ENCODE measurements around the gene CHRNA10. TPM values are rescaled to one million over a fixed set of nuclear protein-coding genes. Genes with fewer than 3 reads are reported as not detected.
A peak's percentile ranks its signal among the peaks of the same experiment; 100 is the strongest.

CHRNA10 gene, protein sequence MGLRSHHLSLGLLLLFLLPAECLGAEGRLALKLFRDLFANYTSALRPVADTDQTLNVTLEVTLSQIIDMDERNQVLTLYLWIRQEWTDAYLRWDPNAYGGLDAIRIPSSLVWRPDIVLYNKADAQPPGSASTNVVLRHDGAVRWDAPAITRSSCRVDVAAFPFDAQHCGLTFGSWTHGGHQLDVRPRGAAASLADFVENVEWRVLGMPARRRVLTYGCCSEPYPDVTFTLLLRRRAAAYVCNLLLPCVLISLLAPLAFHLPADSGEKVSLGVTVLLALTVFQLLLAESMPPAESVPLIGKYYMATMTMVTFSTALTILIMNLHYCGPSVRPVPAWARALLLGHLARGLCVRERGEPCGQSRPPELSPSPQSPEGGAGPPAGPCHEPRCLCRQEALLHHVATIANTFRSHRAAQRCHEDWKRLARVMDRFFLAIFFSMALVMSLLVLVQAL
- 0.51 and 0.98 TPM in 2 replicates for total RNA-seq (2014; rRNA removed)
- polyA plus RNA-seq (2012): 0.28 TPM

DNA sequence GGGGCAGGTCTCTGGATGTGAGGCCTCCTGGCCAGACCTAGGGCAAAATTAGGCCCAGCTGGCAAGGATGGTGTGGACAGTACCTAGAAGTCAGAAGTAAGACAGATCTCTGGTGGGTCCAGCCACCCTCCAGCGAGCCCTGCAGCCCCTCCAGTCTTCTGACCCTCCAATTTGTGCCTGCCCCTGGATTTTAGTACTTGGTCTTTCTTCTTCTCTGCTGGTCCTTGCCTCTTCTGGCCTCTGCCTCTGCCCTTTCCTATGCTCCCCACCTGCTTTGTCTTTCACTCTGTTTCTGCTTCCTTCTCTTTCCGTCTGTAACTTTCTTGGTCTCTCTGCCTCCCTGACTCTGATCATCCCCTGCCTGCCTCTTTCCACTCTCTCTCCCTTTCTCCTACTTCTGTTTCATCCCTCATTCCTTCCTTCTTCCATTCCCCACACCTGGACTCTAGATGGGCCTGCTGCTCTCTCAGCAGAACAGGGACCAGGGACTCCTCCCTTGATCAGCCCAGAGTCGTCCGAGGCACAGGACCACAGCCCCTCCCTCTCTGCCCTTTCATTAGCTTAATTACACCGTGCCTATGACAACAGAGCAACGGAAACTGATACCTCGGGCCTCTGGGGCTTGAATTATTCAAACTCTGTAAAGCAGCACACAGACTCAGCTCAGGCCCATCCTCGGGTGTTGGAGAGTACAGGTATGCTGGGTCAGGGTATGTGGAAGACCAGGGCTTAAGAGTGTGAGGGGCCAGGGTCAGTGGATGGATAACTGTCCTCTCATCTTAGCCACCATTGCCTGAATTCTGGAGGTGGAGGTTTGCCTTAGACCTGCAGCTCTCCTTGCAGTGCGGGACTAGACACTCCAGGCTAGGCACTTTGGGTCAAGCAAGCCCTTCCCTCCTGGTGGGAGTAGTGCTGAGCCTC, at the start of gene CHRNA10:
CHRNA10 (minus strand) TSS at position 51 of the 921 bp plus-strand sequence. CDS start 72 bp downstream, outside the sequence.
- no peak for DNase-seq (ENCODE audit: low read depth)

DNA sequence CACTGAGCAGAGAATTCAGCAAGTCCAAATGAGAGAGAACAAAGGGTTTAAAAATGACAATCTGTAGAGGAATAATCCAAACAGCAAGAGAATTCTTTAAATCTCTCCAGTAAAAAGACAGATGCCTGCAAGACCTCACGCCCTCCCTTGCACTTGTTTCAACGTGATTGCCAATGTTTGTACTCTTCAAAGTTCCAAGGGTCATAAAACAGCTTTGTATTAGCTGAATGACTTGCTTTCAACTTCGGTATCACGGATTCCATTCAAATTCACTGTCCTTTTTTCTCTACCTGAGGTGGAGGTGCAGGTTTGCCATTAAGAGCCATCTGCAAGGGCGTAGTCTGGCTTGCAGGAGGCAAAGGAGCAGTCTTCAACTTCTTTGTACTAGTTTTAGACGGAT, 41.1 kb upstream of the CHRNA10 start:
- no peak for DNase-seq (ENCODE audit: low read depth)

DNA sequence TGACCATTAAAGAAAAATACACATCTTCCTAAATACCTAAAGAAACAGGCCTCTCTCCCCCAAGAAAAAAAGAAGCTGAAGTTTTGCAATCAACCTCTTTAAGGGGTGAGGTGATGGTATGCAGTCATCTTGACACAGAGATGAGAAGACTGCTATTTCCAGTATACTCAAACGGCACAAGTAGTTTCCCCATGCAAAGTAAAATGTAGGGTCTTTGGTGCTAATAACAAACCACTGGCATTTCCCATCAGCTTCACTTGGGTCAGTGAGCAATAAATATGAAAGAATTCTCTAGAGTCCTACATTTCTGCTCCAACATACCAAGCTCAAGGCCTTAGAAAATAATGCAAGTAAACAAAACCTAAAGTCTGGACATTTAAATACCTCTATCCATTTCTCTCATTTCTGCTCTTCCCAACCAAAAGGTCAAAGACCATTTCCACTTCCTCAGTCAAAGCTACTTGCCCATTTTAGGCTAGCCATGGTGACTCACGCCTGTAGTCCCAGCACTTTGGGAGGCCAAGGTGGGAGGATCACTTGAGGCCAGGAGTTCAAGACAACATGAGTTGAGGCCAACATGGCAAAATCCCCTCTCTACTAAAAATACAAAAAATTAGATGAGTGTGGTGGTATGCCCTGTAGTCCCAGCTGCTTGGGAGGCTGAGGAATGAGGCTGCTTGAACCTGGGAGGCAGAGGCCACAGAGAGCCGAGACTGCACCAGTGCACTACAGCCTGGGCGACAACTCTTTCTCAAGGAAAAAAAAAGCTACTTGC, 39.5 kb upstream of the CHRNA10 start:
- peak; percentile 24 for DNase-seq (ENCODE audit: low read depth)

DNA sequence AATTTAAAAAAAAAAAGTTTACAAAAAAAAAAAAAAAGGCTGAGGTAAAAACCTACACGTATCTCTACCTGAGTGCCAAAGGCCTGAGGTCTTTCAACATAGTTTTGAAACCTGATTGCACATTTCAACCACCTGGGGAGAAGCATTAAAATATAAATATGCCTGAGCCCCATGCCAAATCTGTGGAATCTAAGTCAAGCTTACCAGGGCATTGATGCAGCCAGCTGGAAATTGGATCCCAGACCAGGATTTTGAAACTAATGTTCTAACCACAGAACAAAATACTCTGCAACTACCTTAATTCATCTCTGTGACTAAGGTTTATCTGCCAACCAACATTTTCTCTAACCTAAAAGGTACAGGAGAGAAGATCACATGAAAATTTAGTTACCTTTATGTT, 38.8 kb upstream of the CHRNA10 start:
- DNase-seq (ENCODE audit: low read depth): peak; percentile 40

DNA sequence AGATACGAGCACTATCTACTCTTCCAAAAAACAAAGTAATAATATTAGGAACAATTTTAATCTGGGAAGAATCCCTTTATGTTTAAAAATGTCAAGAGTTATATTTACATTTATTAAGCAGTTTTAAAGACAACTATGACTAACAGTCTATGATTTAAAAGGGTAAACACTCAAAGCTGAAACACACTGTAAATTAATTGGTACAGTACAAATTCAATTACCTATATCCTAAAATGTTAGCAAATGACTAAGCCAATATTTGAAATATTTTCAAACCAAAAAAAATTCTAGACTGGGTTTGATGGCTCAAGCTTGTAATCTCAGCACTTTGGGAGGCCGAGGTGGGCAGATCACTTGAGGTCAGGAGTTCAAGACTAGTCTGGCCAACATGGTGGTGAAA, 36.0 kb upstream of the CHRNA10 start:
- DNase-seq (ENCODE audit: low read depth): no peak

DNA sequence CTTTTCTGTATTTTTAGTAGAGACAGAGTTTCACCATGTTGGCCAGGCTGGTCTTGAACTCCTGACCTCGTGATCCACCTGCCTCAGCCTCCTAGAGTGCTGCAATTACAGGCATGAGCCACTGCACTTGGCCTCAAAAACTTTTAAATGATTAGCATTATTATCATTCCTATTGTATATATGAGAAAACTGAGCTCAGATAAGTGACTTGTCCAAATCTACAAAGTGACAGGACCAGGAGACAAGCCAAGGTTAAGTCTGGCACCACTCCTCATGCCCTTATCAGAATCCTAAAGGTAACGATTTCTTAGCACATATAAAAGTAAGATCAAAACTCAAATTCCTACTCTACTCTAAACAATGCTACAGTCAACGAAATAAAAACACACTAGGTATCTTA, 32.2 kb upstream of the CHRNA10 start:
- DNase-seq (ENCODE audit: low read depth): no peak

DNA sequence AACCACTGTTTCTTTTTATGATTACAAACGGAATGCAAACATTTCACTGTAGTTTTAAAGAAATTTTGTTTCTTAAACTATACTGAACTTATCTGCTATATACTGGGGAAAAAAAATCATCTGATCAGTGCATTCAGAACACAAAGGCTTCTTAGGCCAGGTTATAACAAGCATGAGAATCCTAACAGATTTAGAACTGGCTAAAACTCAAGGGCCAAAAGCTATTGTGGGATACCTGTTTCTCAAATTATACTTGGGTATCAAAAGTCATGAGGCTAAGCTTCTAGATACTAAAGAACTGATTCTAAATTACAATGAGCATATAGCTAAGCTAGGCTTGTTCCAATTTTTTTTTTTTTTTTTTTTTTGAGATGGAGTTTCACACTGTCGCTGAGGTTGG, 29.7 kb upstream of the CHRNA10 start:
- DNase-seq (ENCODE audit: low read depth): no peak

DNA sequence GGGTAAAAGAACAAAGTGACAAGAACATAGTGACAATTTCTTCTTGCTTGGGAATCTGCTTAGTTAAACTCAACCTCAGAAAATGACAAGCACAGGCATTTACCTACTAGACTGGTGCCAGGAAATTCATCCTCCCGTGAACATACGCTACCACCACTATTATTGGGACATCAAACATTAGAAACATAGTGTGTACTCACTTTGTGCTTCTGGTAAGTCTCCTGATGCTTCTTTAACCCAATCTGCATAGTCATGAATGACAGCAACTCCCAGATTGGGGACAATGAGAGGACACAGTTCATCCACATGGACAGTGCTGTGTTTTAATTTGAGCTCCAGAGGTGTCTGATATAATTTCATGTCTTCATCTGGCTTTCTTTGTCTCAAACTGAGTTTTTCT, 29.2 kb upstream of the CHRNA10 start:
- DNase-seq (ENCODE audit: low read depth): no peak

DNA sequence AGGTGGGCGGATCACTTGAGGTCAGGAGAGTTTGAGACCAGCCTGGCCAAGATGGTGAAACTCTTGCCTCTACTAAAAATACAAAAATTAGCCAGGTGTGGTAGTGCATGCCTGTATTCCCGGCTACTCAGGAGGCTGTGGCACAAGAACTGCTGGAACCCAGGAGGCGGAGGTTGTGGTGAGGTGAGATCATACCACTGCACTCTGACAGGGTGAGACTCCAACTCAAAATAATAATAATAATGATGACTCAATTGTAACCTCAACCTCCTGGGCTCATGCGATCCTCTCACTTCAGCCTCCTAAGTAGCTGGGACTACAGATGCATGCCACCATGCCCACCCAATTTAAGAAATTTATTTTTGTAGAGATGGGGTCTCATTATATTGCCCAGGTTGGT, 15.6 kb upstream of the CHRNA10 start:
- DNase-seq (ENCODE audit: low read depth): peak; percentile 14

DNA sequence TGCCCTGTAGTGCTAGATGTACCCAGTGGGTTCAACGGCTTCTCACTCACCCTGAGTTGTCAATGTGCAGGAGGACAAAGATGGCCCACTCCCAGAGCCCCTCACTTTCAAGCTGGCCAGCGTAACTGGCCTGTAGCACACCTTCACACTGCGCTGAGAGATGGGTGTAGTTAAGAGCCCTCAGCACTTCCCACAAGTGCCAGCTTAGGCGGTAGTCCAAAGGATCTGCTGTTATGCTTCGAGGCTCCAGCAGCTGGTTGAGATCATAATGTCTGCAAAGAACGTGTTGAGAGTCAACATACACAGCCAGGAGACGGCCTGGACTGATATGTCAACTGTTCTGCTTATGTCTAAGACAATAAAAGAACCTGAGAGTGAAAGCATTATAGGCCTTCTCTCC, 14.7 kb upstream of the CHRNA10 start:
- DNase-seq (ENCODE audit: low read depth): no peak

DNA sequence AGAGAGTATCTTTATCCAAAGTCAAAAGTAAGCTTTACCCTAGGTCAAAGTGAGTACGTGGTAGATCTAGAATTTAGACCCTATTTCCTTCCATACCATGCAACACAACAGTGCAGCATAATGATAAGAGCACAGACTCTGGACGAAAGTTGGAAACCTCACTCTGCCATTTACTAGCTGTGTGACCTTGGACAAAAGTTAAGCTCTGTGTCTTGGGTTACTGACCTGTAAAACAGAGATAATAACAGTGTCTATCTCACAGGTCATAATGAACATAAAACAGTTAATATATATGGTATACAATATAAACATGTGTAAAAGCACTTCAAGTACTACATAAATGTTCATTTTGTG, 13.6 kb upstream of the CHRNA10 start:
- no peak for DNase-seq (ENCODE audit: low read depth)

DNA sequence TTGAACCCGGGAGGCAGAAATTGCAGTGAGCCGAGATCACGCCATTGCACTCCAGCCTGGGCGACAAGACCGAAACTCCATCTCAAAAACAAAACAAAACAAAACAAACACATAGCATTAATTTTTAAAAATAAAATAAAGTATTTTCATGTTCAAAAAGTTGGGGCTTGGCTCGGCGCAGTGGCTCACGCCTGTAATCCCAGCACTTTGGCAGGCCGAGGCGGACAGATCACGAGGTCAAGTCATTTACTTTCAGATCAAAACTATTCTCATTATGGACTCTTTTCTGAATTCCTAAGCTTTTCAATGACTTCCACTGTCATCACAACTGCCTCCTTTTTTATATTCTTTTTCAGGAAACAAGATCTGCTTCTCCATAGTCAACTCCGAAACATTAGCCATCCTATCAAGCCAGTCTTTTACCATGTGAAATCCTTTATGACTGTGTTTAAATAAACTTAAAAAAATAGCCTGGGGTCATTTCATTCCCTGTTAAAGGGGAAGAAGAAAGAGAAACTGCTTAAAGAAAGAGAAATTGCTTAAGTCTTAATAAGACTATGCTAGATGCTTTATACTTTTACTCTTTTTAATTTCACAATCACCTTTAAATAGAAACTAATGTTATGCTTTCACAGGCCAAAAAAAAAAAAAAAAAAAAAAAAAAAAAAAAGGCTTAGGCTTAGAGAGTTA, 13.1 kb upstream of the CHRNA10 start:
- no peak for DNase-seq (ENCODE audit: low read depth)

DNA sequence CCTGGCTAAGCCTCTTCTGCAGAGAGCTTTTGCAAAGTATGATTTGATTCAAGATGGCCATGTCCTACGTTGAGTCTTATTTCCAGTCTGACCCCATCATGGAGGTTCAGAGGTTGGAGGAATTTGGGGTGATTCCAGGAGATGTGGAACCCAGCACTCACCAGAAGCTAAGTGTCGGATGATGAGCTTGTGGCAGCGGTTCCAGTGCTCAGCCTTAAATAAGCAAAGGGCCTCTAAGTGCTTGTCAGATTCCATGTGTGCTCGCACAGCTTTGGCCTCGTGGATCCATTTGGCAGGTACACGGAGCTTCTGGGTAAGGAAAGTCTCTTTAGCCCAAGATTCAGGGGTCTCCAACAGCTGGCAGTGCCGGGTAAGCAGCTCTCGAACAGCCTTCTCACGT, 11.9 kb upstream of the CHRNA10 start:
- no peak for DNase-seq (ENCODE audit: low read depth)

DNA sequence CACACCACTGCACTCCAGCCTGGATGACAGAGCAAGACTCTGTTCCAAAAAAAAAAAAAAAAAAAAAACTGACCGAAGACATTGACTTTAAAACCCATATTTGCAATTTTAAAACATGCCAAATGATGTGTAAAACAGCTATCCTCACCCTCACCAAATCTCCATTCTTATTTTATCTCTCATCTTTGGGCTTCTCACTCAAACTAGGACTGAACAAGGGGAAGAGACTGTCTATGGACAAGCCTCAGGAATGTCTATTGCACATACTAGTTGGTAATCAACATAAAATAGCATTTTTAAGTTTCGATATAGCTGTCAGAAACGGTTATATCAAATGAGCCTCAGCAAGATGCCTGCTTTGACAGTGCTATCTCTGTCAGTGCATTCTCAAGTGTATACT, 7.9 kb upstream of the CHRNA10 start:
- DNase-seq (ENCODE audit: low read depth): no peak

DNA sequence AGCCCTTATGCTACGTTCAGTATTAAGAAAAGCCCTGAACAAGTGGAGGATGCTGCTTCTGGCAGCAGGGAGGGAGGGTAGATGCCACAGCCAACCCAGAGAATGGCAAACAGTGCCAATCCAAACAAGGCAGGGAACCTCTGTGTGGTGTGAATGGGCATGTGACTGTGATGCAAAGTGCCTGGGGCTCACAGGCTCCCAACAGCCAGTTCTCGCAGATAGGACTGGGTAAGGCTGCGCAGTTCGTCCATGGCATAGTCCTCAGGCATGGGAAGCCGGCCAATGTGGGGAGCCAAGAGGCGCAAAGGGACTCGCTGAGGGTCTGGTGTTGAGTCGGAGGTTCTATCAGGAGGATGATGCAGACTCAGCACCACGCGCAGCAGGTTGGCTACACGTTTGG, 4.8 kb upstream of the CHRNA10 start:
- DNase-seq (ENCODE audit: low read depth): no peak

DNA sequence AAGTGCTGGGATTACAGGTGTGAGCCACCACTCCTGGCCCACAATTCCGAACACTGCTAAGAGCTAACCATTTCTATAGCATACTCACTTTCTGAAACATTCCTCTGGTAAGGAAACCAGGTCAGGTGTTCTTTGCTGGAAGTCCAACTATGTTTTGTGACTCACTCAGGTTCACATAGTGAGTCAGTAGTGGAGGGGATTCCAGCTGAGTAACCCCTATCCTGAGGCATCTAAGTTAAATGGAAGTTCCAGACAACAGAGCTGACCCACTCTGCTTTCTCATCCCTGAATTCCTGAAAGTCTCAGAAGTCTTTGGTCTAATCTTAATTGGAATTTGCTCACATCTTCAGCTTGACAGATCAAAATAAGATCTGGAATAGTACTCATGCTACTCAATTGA, 3.0 kb upstream of the CHRNA10 start:
- peak; percentile 30 for DNase-seq (ENCODE audit: low read depth)

DNA sequence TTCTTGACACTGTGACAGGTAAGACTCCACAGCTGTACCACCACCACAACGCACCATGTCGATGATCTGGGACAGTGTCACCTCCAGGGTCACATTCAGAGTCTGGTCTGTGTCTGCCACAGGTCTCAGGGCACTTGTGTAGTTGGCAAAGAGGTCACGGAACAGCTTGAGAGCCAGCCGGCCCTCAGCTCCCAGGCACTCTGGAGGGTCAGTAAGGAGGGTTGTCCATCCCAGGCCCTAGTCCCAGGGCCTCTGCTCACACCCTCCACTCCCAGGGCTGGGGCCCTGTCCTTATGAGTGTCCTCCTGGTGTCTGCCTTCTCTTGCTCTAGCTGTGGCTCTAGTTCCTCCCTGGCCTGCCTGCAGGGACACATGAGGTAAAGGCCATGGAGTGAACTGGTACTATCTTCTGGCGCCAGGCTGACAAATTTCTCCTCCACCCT, 1.4 kb downstream of the CHRNA10 start:
- DNase-seq (ENCODE audit: low read depth): no peak

DNA sequence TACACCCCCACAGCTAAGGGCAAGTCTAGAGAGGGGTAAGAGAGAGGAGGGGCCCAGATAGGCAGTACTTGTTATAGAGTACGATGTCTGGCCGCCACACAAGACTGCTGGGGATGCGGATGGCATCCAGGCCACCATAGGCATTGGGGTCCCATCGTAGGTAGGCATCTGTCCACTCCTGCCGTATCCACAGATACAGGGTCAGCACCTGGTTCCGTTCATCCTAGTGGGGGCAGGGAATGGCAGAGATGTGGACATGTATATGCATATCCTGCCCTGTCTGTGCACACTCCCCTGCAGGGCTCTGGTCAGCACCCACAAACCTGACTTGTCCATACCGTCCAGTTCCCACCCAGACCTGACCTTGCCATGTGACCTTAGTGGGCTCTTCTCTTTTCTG, 2.1 kb downstream of the CHRNA10 start:
- DNase-seq (ENCODE audit: low read depth): no peak

DNA sequence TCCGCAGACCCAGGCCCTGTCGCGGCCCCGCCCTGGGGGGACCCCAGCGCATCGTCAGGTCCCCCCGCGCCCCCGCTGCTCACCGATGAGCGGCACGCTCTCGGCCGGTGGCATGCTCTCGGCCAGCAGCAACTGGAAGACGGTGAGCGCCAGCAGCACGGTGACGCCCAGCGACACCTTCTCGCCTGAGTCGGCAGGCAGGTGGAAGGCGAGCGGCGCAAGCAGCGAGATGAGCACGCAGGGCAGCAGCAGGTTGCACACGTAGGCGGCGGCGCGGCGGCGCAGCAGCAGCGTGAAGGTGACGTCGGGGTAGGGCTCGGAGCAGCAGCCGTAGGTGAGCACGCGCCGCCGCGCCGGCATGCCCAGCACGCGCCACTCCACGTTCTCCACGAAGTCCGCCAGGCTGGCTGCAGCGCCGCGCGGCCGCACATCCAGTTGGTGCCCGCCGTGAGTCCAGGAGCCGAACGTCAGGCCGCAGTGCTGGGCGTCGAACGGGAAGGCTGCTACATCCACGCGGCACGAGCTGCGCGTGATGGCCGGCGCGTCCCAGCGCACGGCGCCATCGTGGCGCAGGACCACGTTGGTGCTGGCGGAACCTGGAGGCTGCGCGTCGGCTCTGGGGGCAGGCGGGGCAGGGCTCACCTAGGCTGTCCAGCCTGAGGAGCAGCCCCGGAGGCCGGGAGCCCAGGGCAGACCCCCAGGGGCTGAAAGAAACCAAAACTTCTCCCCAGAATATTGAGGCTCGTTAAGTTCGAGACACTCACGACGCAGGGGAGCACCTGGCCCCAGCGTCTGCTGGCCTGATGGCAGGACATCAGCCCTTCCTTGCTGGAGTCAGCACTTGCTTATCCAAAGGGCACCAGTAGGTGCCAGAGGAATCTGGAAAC, 3.8 kb downstream of the CHRNA10 start:
- no peak for DNase-seq (ENCODE audit: low read depth)

DNA sequence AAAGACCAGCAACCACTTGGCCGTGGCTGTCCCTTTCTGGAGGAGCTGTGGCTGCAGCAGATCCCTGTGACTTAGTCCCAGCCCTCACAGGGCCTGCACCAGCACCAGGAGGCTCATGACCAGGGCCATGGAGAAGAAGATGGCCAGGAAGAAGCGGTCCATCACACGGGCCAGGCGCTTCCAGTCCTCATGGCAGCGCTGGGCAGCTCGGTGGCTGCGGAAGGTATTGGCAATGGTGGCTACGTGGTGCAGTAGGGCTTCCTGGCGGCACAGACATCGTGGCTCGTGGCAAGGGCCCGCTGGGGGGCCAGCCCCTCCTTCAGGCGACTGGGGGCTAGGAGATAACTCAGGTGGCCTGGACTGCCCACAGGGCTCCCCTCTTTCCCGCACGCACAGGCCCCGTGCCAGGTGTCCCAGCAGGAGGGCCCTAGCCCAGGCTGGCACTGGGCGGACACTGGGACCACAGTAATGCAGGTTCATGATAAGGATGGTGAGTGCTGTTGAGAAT, 5.1 kb downstream of the CHRNA10 start:
- no peak for DNase-seq (ENCODE audit: low read depth)

All from LHCN-M2 (cell line).